Stimulated activated CD4-positive, alpha-beta T cell treated with anti-CD3 and anti-CD28 coated beads, Interleukin-15, amount 100 ng/mL, for 48 hours (primary cell): ENCODE measurements around the gene NFIL3.
"Not testable (repeated sequence)": the region's sequence is repeated elsewhere in the genome, so short reads cannot be mapped to it uniquely, and the experiment has no call there.

Experiments used
- DNase-seq, 2 donors: peaks; one replicate each; pipeline ENCODE4 v3.0.0-alpha.2; 2020; ENCODE audit warnings: low read depth in 2 of 2

The NFIL3 gene

GRCh38 chr9:91395106-91395552, 28.5 kb downstream of the NFIL3 start:
- DNase-seq, result no peak

GRCh38 chr9:91393826-91394225, 29.8 kb downstream of the NFIL3 start:
- no peak for DNase-seq

- DNase-seq, result no peak
Observed at GRCh38 chr9:91392435-91392834, 31.2 kb downstream of the NFIL3 start.

GRCh38 chr9:91391818-91392217, 31.8 kb downstream of the NFIL3 start:
- no peak for DNase-seq

GRCh38 chr9:91391412-91391811, 32.2 kb downstream of the NFIL3 start:
- no peak for DNase-seq

GRCh38 chr9:91389686-91390085, 33.9 kb downstream of the NFIL3 start:
- DNase-seq, result not testable (repeated sequence)

- DNase-seq, result no peak
Observed at GRCh38 chr9:91386765-91387164, 36.9 kb downstream of the NFIL3 start.

- DNase-seq, result no peak
Observed at GRCh38 chr9:91384954-91385353, 38.7 kb downstream of the NFIL3 start.

GRCh38 chr9:91383577-91383976, 40.1 kb downstream of the NFIL3 start:
- DNase-seq, result no peak

- DNase-seq, result no peak
Observed at GRCh38 chr9:91382298-91382697, 41.3 kb downstream of the NFIL3 start.

GRCh38 chr9:91379426-91379825, 44.2 kb downstream of the NFIL3 start:
- DNase-seq, result no peak

GRCh38 chr9:91378695-91379127, 44.9 kb downstream of the NFIL3 start:
- DNase-seq, result no peak

GRCh38 chr9:91378054-91378453, 45.6 kb downstream of the NFIL3 start:
- DNase-seq, result not testable (repeated sequence)

GRCh38 chr9:91376239-91376638, 47.4 kb downstream of the NFIL3 start:
- DNase-seq, result no peak

- no peak for DNase-seq
Observed at GRCh38 chr9:91374939-91375338, 48.7 kb downstream of the NFIL3 start.

GRCh38 chr9:91371894-91372293, 51.7 kb downstream of the NFIL3 start:
- DNase-seq, result no peak

- not testable (repeated sequence) for DNase-seq
Observed at GRCh38 chr9:91370006-91370405, 53.6 kb downstream of the NFIL3 start.

GRCh38 chr9:91364702-91365101, 58.9 kb downstream of the NFIL3 start:
- no peak for DNase-seq

GRCh38 chr9:91364005-91364404, 59.6 kb downstream of the NFIL3 start:
- no peak for DNase-seq

GRCh38 chr9:91362051-91362611, 61.5 kb downstream of the NFIL3 start:
- no peak for DNase-seq

GRCh38 chr9:91361291-91362050, 62.2 kb downstream of the NFIL3 start, which contains the start of gene AUH:
TSS of gene AUH (minus strand) at chr9:91361918. CDS start at chr9:91361889, 29 bp downstream.
- peak; percentile 72 to 85 for DNase-seq

- no peak for DNase-seq
Observed at GRCh38 chr9:91360551-91361290, 62.9 kb downstream of the NFIL3 start.
